Measurements from ENCODE around the gene AMIGO2.

- no peak for TF ChIP-seq RBBP5 (IDR thresholded peaks at IDR 0.05; ENCODE audit: borderline replicate concordance, insufficient read depth, low read length, poor library complexity, severe bottlenecking)
- TF ChIP-seq ZFPM2 (CRISPR knock-in tag; IDR thresholded peaks at IDR 0.05), result no peak
- TF ChIP-seq, protein P1, sequence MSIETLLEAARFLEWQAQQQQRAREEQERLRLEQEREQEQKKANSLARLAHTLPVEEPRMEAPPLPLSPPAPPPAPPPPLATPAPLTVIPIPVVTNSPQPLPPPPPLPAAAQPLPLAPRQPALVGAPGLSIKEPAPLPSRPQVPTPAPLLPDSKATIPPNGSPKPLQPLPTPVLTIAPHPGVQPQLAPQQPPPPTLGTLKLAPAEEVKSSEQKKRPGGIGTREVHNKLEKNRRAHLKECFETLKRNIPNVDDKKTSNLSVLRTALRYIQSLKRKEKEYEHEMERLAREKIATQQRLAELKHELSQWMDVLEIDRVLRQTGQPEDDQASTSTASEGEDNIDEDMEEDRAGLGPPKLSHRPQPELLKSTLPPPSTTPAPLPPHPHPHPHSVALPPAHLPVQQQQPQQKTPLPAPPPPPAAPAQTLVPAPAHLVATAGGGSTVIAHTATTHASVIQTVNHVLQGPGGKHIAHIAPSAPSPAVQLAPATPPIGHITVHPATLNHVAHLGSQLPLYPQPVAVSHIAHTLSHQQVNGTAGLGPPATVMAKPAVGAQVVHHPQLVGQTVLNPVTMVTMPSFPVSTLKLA (conservative IDR thresholded peaks at IDR 0.05), result no peak
- no peak for TF ChIP-seq DPF2 (IDR thresholded peaks at IDR 0.05)
- TF ChIP-seq ZC3H11A (IDR thresholded peaks at IDR 0.05; ENCODE audit: low read depth, low read length), result no peak
- TF ChIP-seq SIN3A (IDR thresholded peaks at IDR 0.05; ENCODE audit: borderline replicate concordance in 2 of 2, control insufficient read depth in 1 of 2, low read depth in 2 of 2, low read length in 2 of 2), result no peak
- no peak for TF ChIP-seq RCOR1 (IDR thresholded peaks at IDR 0.05; ENCODE audit: borderline replicate concordance in 1 of 2, low read depth in 2 of 2, low read length in 2 of 2)
- TF ChIP-seq LCOR (CRISPR knock-in tag; IDR thresholded peaks at IDR 0.05), result no peak
- TF ChIP-seq MTA3 (IDR thresholded peaks at IDR 0.05; ENCODE audit: borderline replicate concordance), result no peak
- TF ChIP-seq POLR2AphosphoS5 (IDR thresholded peaks at IDR 0.05; ENCODE audit: control insufficient read depth, insufficient read depth, low read depth, low read length), result no peak
Observed at GRCh38 chr12:47075192-47076084, 4.3 kb downstream of the AMIGO2 start.
